Epithelial cell of proximal tubule (primary cell): ENCODE measurements around the gene ANKRD33B. TPM values are rescaled to one million over a fixed set of nuclear protein-coding genes. Genes with fewer than 3 reads are reported as not detected.

Source experiments
- DNase-seq: peaks from one replicate; pipeline ENCODE4 v3.0.0-alpha.2; 2011; ENCODE audit warnings: low read depth
- H3K4me3 ChIP-seq: 2 replicates; pipeline ENCODE4 v1.5.1; 2011; ENCODE audit warnings: low read depth, mild to moderate bottlenecking, low read length
- CTCF ChIP-seq: conservative IDR thresholded peaks from 2 replicates; pipeline ENCODE4 v1.5.1; 2012; ENCODE audit warnings: low read depth, mild to moderate bottlenecking, low read length
- total RNA-seq: library from RNA; depleted of rRNA; stranded (reverse); fragments of >200 nt; gene quantifications from 2 replicates; pipeline ENCODE4 v1.2.3, GENCODE V29; 2015

ANKRD33B gene
- total RNA-seq, 1 donor from 2014 or later = 2.3 TPM

- DNase-seq = no peak
- no peak overlapping the region for H3K4me3 ChIP-seq
- TF ChIP-seq CTCF = no peak
Measured at GRCh38 chr5:10673407-10673806, 109.5 kb downstream of the ANKRD33B start.

- no peak overlapping the region for H3K4me3 ChIP-seq
- no peak for TF ChIP-seq CTCF
- DNase-seq = no peak
Measured at GRCh38 chr5:10674096-10674495, 110.2 kb downstream of the ANKRD33B start.

GRCh38 chr5:10674582-10674981 lies 110.7 kb downstream of the ANKRD33B start:
- no peak overlapping the region for H3K4me3 ChIP-seq
- TF ChIP-seq CTCF = no peak
- DNase-seq = no peak

- H3K4me3 ChIP-seq = no peak overlapping the region
- no peak for TF ChIP-seq CTCF
- no peak for DNase-seq
Measured at GRCh38 chr5:10675177-10675700, 111.4 kb downstream of the ANKRD33B start.

GRCh38 chr5:10676224-10676623 lies 112.4 kb downstream of the ANKRD33B start:
- no peak for TF ChIP-seq CTCF
- no peak for DNase-seq
- H3K4me3 ChIP-seq = no peak overlapping the region

- H3K4me3 ChIP-seq = no peak overlapping the region
- TF ChIP-seq CTCF = no peak
- no peak for DNase-seq
Measured at GRCh38 chr5:10676946-10677345, 113.1 kb downstream of the ANKRD33B start.

- H3K4me3 ChIP-seq = no peak overlapping the region
- DNase-seq = no peak
- no peak for TF ChIP-seq CTCF
Measured at GRCh38 chr5:10677533-10677932, 113.7 kb downstream of the ANKRD33B start.
